Common myeloid progenitor, CD34-positive (primary cell): Measurements from ENCODE around the gene TRIO.

Experiments used
- CTCF ChIA-PET: fragments of 350-600 bp; sonication (Branson Sonifier 250); formaldehyde crosslinking; loops from one replicate; lab custom pipeline; 2021; ENCODE audit warnings: antibody characterized with exemption; lab: Charles Lee
- POLR2A ChIA-PET: fragments of 350-600 bp; sonication (Branson Sonifier 250); formaldehyde crosslinking; loops from one replicate; lab custom pipeline; 2021; ENCODE audit warnings: antibody characterized with exemption; lab: Charles Lee
- DNase-seq, 3 donors: peaks; one replicate each; pipeline versions ENCODE4 v3.0.0 to v3.0.0-alpha.2; 2013
- H3K27ac ChIP-seq, 2 experiments: 1 replicate in 1 of 2; 2 replicates in 1 of 2; pipeline ENCODE4 v1.7.0; 2013; ENCODE audit warnings: inconsistent platforms in 2 of 2, low read length in 2 of 2, mild to moderate bottlenecking in 2 of 2, low read depth in 1 of 2, moderate library complexity in 1 of 2; ENCODE audit not compliant: severe bottlenecking in 2 of 2, insufficient read depth in 1 of 2, poor library complexity in 1 of 2
- H3K27me3 ChIP-seq, 5 experiments: replicated peaks in 2 of 5; 1 replicate in 3 of 5; 2 replicates in 2 of 5; pipeline versions ENCODE4 v1.6.1 to v1.7.0; 2013; ENCODE audit warnings: low read length in 4 of 5, mild to moderate bottlenecking in 2 of 5, moderate library complexity in 2 of 5, inconsistent platforms in 1 of 5; ENCODE audit not compliant: insufficient read depth in 5 of 5, control insufficient read depth in 4 of 5
- H3K36me3 ChIP-seq, 4 experiments: 1 replicate in 2 of 4; 2 replicates in 2 of 4; pipeline versions ENCODE4 v1.6.1 to v1.7.0; 2013; ENCODE audit warnings: low read length in 3 of 4, control low read depth in 1 of 4, mild to moderate bottlenecking in 1 of 4; ENCODE audit not compliant: control insufficient read depth in 4 of 4, insufficient read depth in 4 of 4
- H3K4me1 ChIP-seq, 4 experiments: 1 replicate in 3 of 4; 2 replicates in 1 of 4; pipeline versions ENCODE4 v1.6.1 to v1.7.1; 2013; ENCODE audit warnings: low read length in 3 of 4, mild to moderate bottlenecking in 3 of 4, control low read depth in 1 of 4, inconsistent platforms in 1 of 4, moderate library complexity in 1 of 4; ENCODE audit not compliant: control insufficient read depth in 4 of 4, insufficient read depth in 4 of 4; ENCODE audit errors: control extremely low read depth in 1 of 4
- H3K4me3 ChIP-seq, 7 experiments: 1 replicate in 4 of 7; 2 replicates in 3 of 7; pipeline versions ENCODE4 v1.5.1 to v1.7.0; 2013; ENCODE audit warnings: mild to moderate bottlenecking in 7 of 7, low read length in 6 of 7, moderate library complexity in 6 of 7, inconsistent platforms in 2 of 7, low read depth in 2 of 7, control low read depth in 1 of 7; ENCODE audit not compliant: insufficient read depth in 4 of 7, control insufficient read depth in 1 of 7; ENCODE audit errors: extremely low read depth in 1 of 7
- H3K9me3 ChIP-seq, 5 experiments: 1 replicate in 4 of 5; 2 replicates in 1 of 5; pipeline versions ENCODE4 v1.6.1 to v1.7.1; 2013; ENCODE audit warnings: low read length in 4 of 5, mild to moderate bottlenecking in 2 of 5, inconsistent platforms in 1 of 5, low read depth in 1 of 5, moderate library complexity in 1 of 5; ENCODE audit not compliant: control insufficient read depth in 4 of 5, insufficient read depth in 2 of 5; ENCODE audit errors: control extremely low read depth in 1 of 5
- WGBS: methylation state at CpG from one replicate; pipeline ENCODE4 v1.1.5; 2013; ENCODE audit not compliant: insufficient coverage; 5-methylcytosine and 5-hydroxymethylcytosine counted together

The TRIO gene

DNA sequence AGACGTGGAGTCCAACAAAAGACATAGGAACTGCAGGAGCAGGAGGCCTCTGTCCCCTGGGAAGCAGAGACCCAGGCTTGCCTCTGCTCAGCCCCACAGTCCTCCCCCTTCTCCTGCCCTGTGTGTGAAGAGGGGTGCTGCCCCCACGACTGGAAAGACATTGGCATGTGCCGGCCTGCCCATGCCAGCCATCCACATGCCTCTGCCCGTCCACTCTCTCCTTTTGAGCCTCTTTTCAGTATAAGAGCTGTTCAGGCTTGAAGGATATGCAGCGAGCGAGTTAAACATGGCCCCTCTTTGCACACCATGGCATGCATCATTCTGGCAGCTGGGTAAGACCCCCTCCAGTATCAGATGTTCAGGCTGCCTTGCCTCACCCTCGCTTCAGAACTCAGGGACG, 278.7 kb downstream of the TRIO start:
- no peak overlapping the region for H3K4me3 ChIP-seq
- H3K9me3 ChIP-seq, result no peaks in the 10 kb centered on the region
- ChIA-PET CTCF (interaction anchor here (0.8 to 1.1 kb wide), 2 partner anchors 11 to 139 kb away, joined by 3 read pairs; no protein-coding TSS in a partner anchor), POLR2A (no interaction called here)
- H3K4me1 ChIP-seq, result peaks cover 0 to 2% (median 0%) of the 10 kb centered on the region in 4 experiments
- no peak overlapping the region for H3K27ac ChIP-seq
- no peaks in the 10 kb centered on the region for H3K27me3 ChIP-seq
- 95% methylated on average over 6 of the region's 8 CpGs for WGBS
- no peak for DNase-seq
- peaks cover 10 to 82% (median 35%) of the 10 kb centered on the region in 4 experiments for H3K36me3 ChIP-seq

DNA sequence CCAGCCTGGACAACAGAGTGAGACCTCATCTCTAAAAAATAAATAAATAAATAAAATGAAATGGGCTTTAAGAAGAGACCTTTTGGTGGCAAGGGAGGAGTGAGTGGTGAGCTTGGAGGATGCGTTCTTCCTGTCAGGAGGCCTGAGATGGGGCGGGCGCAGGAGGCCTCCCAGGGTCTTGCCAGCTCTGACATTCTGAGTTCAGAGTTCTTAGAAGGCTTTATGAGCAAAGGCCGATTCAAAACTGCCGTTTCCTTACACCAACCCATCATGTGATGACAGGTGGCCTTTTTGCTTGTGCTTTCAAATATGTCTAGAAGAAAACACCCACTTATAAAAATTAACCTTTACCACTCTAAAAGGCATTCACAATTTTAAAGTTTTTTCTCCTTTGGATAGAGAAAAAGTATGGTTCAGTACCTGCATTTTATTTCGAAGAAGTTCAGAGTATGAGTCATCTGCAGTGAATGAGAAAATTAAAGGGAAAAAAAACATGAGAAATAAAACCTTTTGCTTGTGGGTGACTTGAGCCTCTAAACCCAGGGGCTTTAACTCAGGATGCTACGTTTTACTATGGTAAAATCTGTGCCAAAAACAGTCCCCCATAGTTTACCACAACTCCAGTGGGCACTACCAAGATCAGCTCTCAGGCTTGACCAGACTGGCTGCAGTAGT, 281.0 kb downstream of the TRIO start:
- no peaks in the 10 kb centered on the region for H3K9me3 ChIP-seq
- H3K4me1 ChIP-seq, result peaks cover 0 to 2% (median 0%) of the 10 kb centered on the region in 4 experiments
- no peak overlapping the region for H3K4me3 ChIP-seq
- POLR2A ChIA-PET, result no interaction called here
- peaks cover 8 to 71% (median 28%) of the 10 kb centered on the region in 4 experiments for H3K36me3 ChIP-seq
- no peak overlapping the region for H3K27ac ChIP-seq
- CTCF ChIA-PET, result no interaction called here
- H3K27me3 ChIP-seq, result no peaks in the 10 kb centered on the region
- DNase-seq, result no peak
- WGBS, result 83% methylated on average over 3 of the region's 7 CpGs

DNA sequence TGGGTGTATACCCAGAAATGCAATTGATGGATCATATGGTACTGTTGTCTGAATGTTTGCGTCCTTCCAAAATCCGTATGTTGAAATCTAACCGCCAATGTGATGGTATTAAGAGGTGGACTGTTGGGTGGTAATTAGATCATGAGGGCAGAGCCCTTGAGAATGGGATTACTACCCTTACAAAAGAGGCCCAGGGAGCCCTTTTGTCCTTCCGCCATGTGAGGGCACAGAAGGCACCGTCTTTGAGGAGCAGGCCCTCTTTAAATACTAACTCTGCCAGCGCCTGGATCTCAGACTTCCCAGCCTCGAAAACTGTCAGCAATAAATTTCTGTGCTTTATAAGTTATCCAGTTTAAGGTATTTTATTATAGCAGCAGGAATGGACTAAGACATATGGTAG, 282.4 kb downstream of the TRIO start:
- Histone ChIP-seq H3K36me3 (peaks cover 8 to 57% (median 21%) of the 10 kb centered on the region in 4 experiments), H3K4me3 (no peak overlapping the region), H3K27ac (no peak overlapping the region), H3K4me1 (no peaks in the 10 kb centered on the region), H3K9me3 (no peaks in the 10 kb centered on the region), H3K27me3 (no peaks in the 10 kb centered on the region)
- CTCF ChIA-PET, result interaction anchor here (0.8 kb wide), 1 partner anchor 38 kb away, joined by 3 read pairs; no protein-coding TSS in a partner anchor
- POLR2A ChIA-PET, result no interaction called here
- 98% methylated on average over 6 of the region's 7 CpGs for WGBS
- DNase-seq, result no peak

DNA sequence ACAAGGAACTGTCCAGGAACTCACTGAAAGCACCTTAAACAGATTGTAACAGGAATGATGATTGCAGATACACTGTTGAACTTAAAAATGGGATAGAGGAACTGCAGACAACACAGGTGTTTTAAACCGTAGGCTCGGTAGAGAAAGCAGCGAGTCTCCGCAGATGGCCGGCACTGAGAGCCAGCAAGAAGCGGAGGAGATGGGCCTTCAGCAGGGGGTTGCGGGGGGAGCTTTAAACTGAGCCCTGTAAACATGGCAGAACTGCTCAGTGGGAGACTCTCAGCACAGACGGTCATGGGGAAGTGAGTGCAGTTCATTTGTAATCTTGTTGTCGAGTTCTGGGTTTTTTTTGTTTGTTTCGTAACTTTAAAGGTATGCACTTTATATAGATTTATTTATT, 283.4 kb downstream of the TRIO start:
- H3K27ac ChIP-seq, result no peak overlapping the region
- no peak for DNase-seq
- ChIA-PET POLR2A (no interaction called here), CTCF (interaction anchor here (0.7 to 1.0 kb wide), 2 partner anchors 15 to 26 kb away, joined by 3 to 4 read pairs; no protein-coding TSS in a partner anchor)
- 95% methylated on average over 8 of the region's 10 CpGs for WGBS
- H3K27me3 ChIP-seq, result no peaks in the 10 kb centered on the region
- H3K4me1 ChIP-seq, result no peaks in the 10 kb centered on the region
- peaks cover 6 to 55% (median 18%) of the 10 kb centered on the region in 4 experiments for H3K36me3 ChIP-seq
- no peaks in the 10 kb centered on the region for H3K9me3 ChIP-seq
- H3K4me3 ChIP-seq, result no peak overlapping the region

DNA sequence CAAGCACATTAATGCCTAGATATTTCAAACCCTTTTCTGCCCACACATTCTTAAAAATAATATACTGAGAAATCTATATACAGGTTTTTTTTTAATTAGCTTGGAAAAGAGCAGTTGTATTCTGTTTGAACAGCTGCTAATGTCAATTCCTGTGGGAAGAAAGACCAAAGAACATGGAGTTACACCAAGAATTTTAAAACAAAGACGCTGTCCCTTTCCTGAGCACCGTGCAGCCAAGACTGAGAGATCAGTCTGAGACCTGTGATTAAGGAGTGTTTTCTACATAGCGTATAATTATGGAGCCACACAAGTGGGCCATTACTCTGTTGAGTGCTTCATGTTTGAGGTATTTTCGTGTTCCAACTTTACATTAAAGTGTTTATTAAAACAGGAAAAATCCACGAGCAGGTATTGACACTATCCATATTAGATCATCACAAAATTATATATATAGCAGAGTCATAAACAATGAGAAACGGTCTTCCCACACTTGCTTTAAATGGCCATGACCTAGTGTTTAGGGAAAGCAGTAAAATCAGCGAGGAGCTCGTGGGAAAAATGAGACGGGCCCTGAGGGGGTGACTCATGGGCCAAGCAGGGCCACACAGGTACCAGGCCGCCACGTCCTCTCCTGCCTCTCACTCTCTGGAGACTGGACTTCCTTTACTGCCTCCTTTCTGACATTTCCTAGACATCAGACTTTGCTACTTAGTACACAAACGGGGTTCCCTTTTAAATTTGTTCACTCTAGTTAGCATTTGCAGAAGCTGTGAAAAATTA, 285.4 kb downstream of the TRIO start:
- Histone ChIP-seq H3K9me3 (no peaks in the 10 kb centered on the region), H3K36me3 (peaks cover 0 to 40% (median 16%) of the 10 kb centered on the region in 4 experiments), H3K27ac (no peak overlapping the region), H3K4me3 (no peak overlapping the region), H3K4me1 (no peaks in the 10 kb centered on the region), H3K27me3 (no peaks in the 10 kb centered on the region)
- 92% methylated on average over 9 of the region's 12 CpGs for WGBS
- POLR2A ChIA-PET, result no interaction called here
- no peak for DNase-seq
- CTCF ChIA-PET, result interaction anchor here (1.4 kb wide), 1 partner anchor 15 kb away, joined by 3 read pairs; no protein-coding TSS in a partner anchor

DNA sequence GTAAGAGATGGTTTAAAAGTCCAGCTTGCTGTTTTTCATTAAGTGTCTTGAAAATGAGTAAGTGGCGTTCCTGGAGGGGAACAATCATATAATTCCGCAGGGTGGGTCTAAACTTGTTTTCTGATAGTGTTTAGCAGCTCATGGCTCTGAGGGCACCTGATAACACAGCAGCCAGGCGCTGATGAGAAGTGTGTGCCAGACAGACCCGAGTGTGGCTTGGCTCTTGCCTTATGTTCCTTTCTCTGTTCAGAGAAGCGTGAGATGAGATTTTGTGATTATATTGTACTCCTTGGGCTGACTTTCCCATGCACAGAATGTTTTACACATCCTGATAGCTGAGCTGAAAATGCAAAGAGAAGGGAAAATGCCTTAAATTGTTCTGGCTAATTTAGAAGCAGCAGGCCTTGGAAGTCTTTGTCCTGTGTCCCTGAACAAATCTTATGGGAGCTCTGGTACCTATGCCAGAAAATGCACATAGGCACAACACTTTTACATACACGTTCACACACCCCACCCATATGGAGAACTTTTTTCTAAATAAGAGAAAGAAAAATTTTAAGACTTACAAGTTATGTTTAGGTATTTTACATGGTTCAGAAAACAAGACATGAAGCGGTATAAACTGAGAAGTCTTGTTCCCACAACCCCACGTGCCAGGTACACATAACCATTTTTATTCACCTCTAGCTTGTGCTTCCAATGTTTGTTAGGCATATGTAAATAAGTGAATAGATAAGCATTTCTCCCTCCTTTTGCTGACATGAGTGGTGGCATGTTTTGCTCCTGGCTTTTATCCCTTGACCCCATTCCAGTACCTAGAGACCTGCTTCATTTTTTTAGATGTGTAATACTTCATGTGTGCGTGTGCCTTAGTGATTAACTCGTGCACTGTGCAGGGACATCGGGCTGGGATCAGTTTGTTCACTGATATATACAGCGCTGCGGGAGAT, 286.2 kb downstream of the TRIO start:
- WGBS, result 63% methylated on average over 4 of the region's 13 CpGs
- Histone ChIP-seq H3K4me1 (no peaks in the 10 kb centered on the region), H3K36me3 (peaks cover 0 to 36% (median 15%) of the 10 kb centered on the region in 4 experiments), H3K27me3 (no peaks in the 10 kb centered on the region), H3K4me3 (no peak overlapping the region), H3K27ac (no peak overlapping the region), H3K9me3 (no peaks in the 10 kb centered on the region)
- CTCF ChIA-PET, result interaction anchor here (1.3 to 1.4 kb wide), 2 partner anchors 16 to 27 kb away, joined by 3 to 4 read pairs; no protein-coding TSS in a partner anchor
- POLR2A ChIA-PET, result no interaction called here
- DNase-seq, result peak; percentile 12 to 60 (median 33)
